DOHH2 (cell line): Measurements from ENCODE around the gene PIGBOS1.

Experiments
- CTCF ChIP-seq: fragments of 200-600 bp; sonication (generic); IDR thresholded peaks from one replicate; pipeline ENCODE4 v1.5.1; 2014; ENCODE audit warnings: antibody characterized with exemption, mild to moderate bottlenecking, low read depth, low read length; ENCODE audit not compliant: poor library complexity, severe bottlenecking
- EZH2phosphoT487 ChIP-seq: fragments of 200-600 bp; sonication (generic); IDR thresholded peaks from 2 replicates; pipeline ENCODE4 v1.6.1; 2017; ENCODE audit warnings: borderline replicate concordance, mild to moderate bottlenecking, antibody characterized with exemption, low read length, moderate library complexity, mixed read lengths

- TF ChIP-seq CTCF (no peak), EZH2phosphoT487 (no peak)
These were observed 35.4 kb downstream of the PIGBOS1 start for GRCh38 chr15:55283379-55284147.
